SK-N-SH treated with all-trans-retinoic acid at 6 μM for 48 hours (cell line): ENCODE data around the gene TBC1D16.

ENCODE experiments used
- ARNTL ChIP-seq: fragments of 450-650 bp; formaldehyde crosslinking; IDR thresholded peaks from 2 replicates; pipeline ENCODE4 v1.5.0; 2020; ENCODE audit warnings: low read depth, mild to moderate bottlenecking, moderate library complexity, borderline replicate concordance
- GLIS3 ChIP-seq: fragments of 250-450 bp; sonication (Bioruptor Pico); IDR thresholded peaks from 2 replicates; pipeline ENCODE4 v1.5.0; 2020; ENCODE audit warnings: mild to moderate bottlenecking, moderate library complexity
- RARB ChIP-seq: fragments of 250-450 bp; sonication (Bioruptor Pico); IDR thresholded peaks from 2 replicates; pipeline ENCODE4 v1.8.0; 2021; ENCODE audit warnings: mild to moderate bottlenecking, moderate library complexity
- SNAI2 ChIP-seq: fragments of 250-450 bp; sonication (Bioruptor Pico); IDR thresholded peaks from 2 replicates; pipeline ENCODE4 v1.5.0; 2020; ENCODE audit warnings: mild to moderate bottlenecking, moderate library complexity
- ZNF565 ChIP-seq: fragments of 450-650 bp; formaldehyde crosslinking; conservative IDR thresholded peaks from 2 replicates; pipeline ENCODE4 v1.5.0; 2020; ENCODE audit warnings: low read depth, mild to moderate bottlenecking, moderate library complexity
- TF ChIP-seq, protein P1 (sequence below): fragments of 250-450 bp; sonication (Bioruptor Pico); IDR thresholded peaks from 2 replicates; pipeline ENCODE4 v1.8.0; 2020; ENCODE audit warnings: mild to moderate bottlenecking, moderate library complexity, borderline replicate concordance

DNA sequence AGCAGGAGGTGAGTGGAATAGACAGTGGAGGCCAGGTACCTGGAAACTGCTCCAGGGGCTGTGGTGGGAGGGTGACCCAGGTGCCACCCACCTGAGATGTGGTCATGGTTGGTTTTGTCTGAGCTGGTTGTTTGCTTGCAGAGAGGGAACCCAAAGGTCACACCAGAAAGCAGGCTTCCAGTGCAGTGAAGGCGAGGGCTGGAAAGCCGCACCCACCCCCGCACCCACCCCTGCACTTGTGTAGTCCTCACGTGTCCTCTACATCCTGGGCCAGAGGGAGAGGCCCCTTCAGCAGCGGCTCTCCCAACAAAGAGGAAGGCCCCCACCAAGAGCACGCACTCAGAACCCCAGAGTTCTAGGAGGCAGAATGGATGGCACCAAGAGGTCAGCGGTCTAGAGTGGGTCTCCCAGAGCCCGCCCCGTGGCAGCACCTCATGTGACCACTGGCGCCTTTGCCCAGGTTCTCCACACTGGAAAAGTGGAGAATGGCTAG, 103.8 kb downstream of the TBC1D16 start:
- TF ChIP-seq, protein P1, sequence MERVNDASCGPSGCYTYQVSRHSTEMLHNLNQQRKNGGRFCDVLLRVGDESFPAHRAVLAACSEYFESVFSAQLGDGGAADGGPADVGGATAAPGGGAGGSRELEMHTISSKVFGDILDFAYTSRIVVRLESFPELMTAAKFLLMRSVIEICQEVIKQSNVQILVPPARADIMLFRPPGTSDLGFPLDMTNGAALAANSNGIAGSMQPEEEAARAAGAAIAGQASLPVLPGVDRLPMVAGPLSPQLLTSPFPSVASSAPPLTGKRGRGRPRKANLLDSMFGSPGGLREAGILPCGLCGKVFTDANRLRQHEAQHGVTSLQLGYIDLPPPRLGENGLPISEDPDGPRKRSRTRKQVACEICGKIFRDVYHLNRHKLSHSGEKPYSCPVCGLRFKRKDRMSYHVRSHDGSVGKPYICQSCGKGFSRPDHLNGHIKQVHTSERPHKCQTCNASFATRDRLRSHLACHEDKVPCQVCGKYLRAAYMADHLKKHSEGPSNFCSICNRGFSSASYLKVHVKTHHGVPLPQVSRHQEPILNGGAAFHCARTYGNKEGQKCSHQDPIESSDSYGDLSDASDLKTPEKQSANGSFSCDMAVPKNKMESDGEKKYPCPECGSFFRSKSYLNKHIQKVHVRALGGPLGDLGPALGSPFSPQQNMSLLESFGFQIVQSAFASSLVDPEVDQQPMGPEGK (CRISPR knock-in tag) = no peak
- no peak for TF ChIP-seq RARB (CRISPR knock-in tag)
- TF ChIP-seq GLIS3 (CRISPR knock-in tag) = no peak
- TF ChIP-seq ARNTL (CRISPR knock-in tag) = no peak
- TF ChIP-seq ZNF565 (CRISPR knock-in tag) = no peak
- no peak for TF ChIP-seq SNAI2 (CRISPR knock-in tag)
